Erythroblast (primary cell): ENCODE measurements around the gene MOSPD3.

Source experiments
- GATA1 ChIP-seq: IDR thresholded peaks from 2 replicates; pipeline ENCODE4 v1.6.1; 2011; ENCODE audit warnings: low read depth, mild to moderate bottlenecking, control low read depth, low read length, moderate library complexity
- POLR2A ChIP-seq: IDR thresholded peaks from 2 replicates; pipeline ENCODE4 v1.6.1; 2011; ENCODE audit warnings: mild to moderate bottlenecking, low read length

DNA sequence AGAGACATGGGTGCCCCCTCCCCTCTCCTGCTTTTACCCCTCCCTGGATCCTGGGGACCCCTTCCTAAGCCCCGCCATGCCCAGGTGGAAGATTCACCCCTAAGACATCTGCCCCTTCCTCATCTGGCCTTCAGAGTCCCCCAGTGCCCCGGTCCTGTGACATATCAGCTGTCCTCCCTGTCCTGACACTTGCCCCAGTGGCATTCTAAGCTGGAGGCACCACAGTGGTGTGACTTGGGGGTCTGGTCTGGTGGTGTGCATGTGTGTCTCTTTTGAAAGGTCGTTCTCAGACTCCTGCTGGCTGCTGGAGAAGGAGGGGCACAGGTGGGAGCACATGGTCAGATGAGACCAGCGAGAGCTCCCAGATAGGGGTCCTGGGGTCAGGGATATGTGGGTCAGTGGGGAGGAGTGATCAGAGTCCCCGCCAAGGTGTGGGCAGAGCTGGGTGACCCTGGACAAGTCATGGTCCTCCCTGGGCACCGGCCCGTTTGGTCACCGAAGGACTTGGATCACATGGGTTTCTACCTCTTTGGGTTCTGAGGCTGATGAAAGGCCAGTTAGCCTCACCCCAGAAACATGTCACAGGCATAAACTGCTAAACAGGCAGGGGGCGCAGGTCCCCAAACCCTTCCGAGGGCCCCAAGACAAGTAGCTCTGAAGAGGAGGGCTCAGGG, 29.7 kb downstream of the MOSPD3 start:
- no peak for TF ChIP-seq POLR2A
- no peak for TF ChIP-seq GATA1
